HG02610 (cell line): ENCODE data around the gene CDK18.

Experiments
- ATAC-seq: cut with Tn5 transposase; IDR thresholded peaks from one replicate; pipeline ENCODE4 v1.9.1; 2021; ENCODE audit warnings: mild to moderate bottlenecking, moderate library complexity; ENCODE audit not compliant: unreplicated experiment

Gene CDK18

GRCh38 chr1:205568135-205568468 lies 63.6 kb downstream of the CDK18 start:
- no peak for ATAC-seq

- no peak for ATAC-seq
Measured at GRCh38 chr1:205568469-205569361, 64.2 kb downstream of the CDK18 start.

GRCh38 chr1:205569411-205570172 lies 65.1 kb downstream of the CDK18 start:
- ATAC-seq = no peak

GRCh38 chr1:205570173-205570501 lies 65.7 kb downstream of the CDK18 start:
- no peak for ATAC-seq

GRCh38 chr1:205570796-205571537 lies 66.5 kb downstream of the CDK18 start:
- ATAC-seq = no peak

GRCh38 chr1:205571747-205572146 lies 67.3 kb downstream of the CDK18 start:
- no peak for ATAC-seq

GRCh38 chr1:205572421-205572820 lies 68.0 kb downstream of the CDK18 start:
- ATAC-seq = no peak

GRCh38 chr1:205575294-205575885 lies 70.9 kb downstream of the CDK18 start:
- no peak for ATAC-seq

GRCh38 chr1:205576011-205576410 lies 71.5 kb downstream of the CDK18 start:
- no peak for ATAC-seq

- ATAC-seq = no peak
Measured at GRCh38 chr1:205576805-205577761, 72.6 kb downstream of the CDK18 start.

GRCh38 chr1:205577874-205578658 lies 73.6 kb downstream of the CDK18 start:
- no peak for ATAC-seq

- ATAC-seq = no peak
Measured at GRCh38 chr1:205578780-205579571, 74.5 kb downstream of the CDK18 start.

- ATAC-seq = no peak
Measured at GRCh38 chr1:205579711-205580110, 75.2 kb downstream of the CDK18 start.

GRCh38 chr1:205580140-205580922 lies 75.9 kb downstream of the CDK18 start:
- ATAC-seq = no peak

GRCh38 chr1:205580923-205581180 lies 76.4 kb downstream of the CDK18 start:
- no peak for ATAC-seq

GRCh38 chr1:205581321-205581980 lies 77.0 kb downstream of the CDK18 start:
- no peak for ATAC-seq

GRCh38 chr1:205582046-205582445 lies 77.6 kb downstream of the CDK18 start:
- no peak for ATAC-seq
